Stimulated activated CD8-positive, alpha-beta memory T cell treated with anti-CD3 and anti-CD28 coated beads, Interleukin-2, amount 100 ng/mL, for 1 hour (primary cell): ENCODE data around the gene GLP2R.

Experiments
- DNase-seq, 2 donors: peaks; one replicate each; pipeline ENCODE4 v3.0.0-alpha.2; 2020; ENCODE audit warnings: low read depth in 2 of 2

GLP2R gene

GRCh38 chr17:9814337-9814945 is 11.3 kb upstream of the GLP2R start:
- no peak for DNase-seq

DNA sequence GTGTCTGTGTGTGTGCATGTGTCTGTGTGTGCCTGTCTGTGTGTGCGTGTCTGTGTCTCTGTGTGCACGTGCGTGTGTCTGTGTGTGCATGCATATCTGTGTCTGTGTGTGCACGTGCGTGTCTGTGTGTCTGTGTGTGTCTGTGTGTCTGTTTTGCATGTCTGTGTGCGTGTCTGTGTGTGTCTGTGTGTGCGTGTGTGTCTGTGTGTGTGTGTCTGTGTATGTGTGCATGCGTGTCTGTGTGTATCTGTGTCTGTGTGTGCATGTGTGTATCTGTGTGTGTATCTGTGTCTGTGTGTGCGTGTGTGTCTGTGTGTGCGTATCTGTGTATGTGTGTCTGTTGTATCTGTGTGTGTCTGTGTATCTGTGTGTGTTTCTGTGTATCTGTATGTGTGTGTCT is 9.3 kb upstream of the GLP2R start:
- DNase-seq = no peak

- DNase-seq = no peak
These were observed 8.6 kb upstream of the GLP2R start for GRCh38 chr17:9817086-9817485.

DNA sequence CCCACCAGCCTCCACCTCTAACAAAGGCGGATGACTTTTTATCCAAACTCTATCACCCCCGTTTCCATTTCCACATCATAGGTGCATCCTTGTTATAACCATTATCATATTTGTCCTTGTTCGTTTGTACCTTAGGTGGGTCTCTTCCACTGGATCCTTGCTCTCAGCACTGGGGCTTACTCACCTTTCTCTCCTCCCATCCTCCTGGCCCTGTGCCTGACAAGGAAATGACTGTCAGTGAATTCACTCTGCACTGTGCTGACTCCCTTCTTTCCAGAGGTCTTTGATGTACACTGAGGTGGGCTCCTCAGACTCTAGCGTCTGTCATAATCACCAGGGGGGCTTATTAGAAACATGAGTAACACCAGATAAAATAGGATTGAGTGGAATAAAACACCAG is 7.0 kb upstream of the GLP2R start:
- no peak for DNase-seq

- DNase-seq = no peak
These were observed 5.3 kb upstream of the GLP2R start for GRCh38 chr17:9820448-9820847.

- DNase-seq = no peak
These were observed 3.8 kb upstream of the GLP2R start, which contains the start of gene GSG1L2 for GRCh38 chr17:9821921-9822320. TSS of gene GSG1L2 (minus strand) at chr17:9822079. CDS start at chr17:9822071, 8 bp downstream.

DNA sequence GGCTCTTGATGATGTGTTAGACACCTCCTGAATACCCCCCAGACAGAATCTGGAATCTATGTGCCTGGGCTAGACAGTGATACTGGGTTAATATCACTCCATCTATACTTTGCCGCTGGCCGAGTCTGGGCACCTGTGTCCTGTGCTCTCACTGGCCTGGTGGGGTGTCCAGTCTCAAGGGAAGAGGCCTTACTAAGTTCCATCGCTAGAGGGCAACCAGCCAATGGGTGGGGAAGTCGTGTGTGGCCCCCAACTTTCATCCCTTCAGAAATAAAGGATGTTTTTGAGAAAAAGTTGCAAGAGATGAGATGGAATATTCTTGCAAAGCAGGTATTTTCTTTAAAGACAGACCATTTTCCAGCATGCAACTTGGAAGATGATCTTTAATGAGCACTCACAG is 1.6 kb upstream of the GLP2R start:
- no peak for DNase-seq

DNA sequence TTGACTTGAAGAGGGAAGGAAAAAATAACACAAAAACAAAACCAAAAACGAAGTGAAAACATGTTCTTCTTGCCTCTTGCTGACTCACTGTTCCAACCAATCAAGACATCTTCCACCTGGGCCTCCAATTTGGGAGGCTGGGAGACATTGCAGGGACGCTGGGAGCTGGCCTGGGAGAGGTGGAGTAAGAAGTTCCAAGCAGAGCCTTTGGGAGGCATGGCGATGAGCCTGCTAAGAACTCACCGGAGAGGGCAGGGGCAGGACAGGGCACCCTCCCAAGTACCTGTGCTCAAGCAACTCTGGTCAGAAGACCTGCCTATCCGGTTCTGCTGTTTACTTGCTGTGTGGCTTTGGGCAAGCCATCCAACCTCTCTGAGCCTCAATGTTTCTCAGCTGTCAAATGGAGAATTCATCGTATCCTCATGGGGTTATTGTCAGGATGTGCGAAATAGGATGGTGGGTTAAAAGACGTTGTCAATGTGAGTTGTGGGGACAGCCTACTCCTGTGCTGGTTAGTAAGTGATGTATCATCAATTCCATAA is 856 bp upstream of the GLP2R start:
- DNase-seq = no peak

DNA sequence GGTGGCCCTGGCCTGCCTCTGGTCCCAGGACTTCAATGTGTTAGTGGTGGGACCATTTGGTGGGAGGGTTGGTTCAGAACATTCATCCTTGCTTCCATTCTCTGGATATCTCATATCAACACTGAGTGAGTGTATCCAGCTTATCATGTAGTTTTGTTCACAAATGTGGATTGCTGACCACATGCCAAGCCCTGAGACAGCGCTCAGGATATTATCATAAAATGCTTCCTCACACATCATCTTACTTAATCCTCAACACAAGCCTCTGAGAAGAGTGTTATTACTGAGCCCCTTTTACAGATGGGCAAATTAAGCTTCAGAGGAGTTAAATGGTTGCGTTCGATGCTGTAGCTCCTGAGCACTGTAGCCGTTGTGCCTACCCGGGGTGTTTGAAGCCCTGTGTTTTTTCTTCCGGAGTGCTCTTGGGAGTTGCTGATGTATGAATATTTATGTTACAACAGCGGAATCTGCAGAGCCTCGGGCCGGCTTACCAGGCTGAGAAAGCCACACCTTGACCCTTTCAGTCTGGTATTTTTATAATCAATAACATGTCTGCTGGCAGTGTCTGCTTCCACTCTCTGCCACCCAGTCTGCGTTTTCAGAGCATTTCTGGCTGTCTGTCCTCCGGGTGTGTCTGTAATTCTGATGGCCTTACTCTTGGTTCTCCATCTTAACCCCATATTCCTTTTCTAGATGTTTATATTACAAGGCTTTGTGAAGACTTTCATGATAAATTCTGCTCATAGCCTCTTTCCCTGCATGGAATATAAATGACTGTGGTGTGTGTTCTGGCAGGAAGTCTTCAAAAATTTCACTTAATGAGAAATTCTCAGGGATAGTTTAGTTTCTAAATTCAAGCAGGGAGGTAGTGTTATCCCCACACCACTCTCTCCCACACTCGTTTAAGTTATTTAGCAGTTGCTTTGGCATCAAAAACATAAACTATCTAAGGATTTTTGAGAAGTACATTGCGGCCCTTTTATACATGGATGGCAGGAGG is 2.9 kb downstream of the GLP2R start:
- no peak for DNase-seq

- no peak for DNase-seq
These were observed 3.6 kb downstream of the GLP2R start for GRCh38 chr17:9829343-9829742.

GRCh38 chr17:9830711-9831110 is 5.0 kb downstream of the GLP2R start:
- no peak for DNase-seq

GRCh38 chr17:9833922-9834321 is 8.2 kb downstream of the GLP2R start:
- no peak for DNase-seq

DNA sequence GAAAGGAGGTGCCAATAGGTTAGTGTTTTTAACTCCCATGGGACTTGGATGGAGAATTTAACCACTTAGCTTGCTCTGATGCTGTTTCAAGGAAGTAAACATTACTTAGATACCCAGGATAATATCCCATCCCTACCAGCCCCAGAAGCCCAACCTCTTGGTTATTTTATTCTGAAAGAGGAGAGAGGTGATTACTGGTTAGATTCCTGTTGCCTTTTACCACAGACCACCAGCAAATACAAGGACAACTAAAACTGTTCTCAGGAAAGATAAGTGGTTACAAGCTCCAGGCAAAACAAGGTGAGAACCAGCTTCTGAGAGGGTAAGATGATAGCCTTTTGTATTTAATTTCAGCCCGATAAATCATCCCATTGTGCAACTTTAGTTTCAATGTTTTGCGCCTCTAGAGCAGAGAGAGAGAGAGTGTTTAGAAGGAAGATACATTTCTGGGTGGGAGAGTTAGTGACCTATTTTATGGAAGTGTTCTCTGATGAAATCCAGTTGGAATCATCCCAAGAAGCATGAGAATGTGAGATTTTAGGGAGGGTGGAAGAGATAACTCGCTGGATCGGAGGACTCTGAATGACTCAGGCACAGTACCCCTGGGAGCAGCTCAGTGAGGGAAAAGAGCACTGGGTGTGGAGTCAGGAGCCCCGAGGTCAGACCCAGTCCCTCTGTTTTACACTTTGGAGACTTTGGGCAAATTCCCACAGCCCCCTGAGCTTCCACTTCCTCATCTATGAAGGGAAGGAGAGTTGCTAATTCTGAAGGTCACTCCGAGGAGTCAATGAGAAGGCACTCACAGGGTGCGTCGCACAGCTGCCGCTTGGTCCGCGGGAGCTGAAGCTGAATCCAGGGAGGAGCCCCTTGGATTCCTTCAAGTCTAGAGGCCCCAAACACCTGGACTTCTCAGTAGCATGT is 12.1 kb downstream of the GLP2R start:
- no peak for DNase-seq

DNA sequence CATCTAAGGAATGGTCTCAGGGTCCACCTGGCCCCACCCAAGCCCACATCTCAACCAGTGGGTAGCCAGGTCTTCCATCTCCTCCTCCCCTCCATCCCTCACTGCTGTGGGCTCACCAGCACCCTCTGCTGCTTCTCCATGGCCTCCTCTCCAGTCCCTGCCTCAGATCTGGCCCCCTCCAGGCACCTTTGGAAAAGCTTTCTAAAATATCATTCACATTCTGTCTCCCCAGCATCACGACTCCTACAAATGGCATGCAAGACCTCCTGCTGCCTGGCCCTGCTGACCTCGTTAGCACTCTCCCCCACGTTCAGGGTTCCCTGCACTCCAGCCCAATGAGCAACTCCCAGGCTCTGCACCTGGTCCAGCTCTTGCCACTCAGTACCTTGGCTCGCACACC is 13.7 kb downstream of the GLP2R start:
- DNase-seq = no peak

GRCh38 chr17:9842057-9842758 is 16.5 kb downstream of the GLP2R start:
- no peak for DNase-seq

DNA sequence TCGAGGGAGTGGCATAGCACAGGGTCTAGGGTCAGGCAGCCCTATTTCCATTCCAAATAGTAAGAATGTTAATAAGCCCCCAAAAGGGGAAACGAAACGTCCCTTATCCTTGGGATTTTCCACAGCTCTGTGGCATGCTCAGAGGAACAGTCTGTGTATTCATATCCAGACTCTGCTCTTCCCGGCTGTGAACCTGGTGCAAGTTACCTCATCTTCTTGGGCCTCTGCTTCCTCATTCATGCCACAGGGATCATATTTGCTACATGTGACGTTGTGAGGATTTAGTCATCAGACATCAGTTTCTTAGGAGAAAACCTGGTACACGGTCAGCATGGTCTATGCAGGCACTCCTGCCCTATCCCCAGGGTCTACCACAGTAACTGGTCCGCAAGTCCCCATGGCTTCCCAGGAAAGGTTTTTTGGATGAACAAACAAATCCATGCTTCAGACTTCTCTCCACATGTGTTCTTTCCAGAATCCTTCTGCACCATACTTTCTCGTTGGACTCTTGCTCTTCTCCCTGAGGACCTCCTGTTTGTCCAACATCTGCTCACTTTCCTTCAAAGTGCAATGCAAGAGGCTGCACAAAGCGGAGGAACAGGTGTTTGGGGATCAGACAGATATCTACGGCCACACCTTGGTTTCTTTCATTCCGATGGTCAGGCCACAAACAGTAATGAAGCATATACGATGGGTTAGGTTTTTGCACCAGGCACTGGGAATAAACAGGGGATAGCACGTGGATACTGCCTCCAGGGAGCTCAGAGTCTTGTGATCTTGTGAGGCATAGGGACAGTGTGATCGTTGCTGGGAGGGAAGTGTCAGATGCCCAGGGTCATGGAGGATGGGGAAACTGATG is 17.7 kb downstream of the GLP2R start:
- no peak for DNase-seq

DNA sequence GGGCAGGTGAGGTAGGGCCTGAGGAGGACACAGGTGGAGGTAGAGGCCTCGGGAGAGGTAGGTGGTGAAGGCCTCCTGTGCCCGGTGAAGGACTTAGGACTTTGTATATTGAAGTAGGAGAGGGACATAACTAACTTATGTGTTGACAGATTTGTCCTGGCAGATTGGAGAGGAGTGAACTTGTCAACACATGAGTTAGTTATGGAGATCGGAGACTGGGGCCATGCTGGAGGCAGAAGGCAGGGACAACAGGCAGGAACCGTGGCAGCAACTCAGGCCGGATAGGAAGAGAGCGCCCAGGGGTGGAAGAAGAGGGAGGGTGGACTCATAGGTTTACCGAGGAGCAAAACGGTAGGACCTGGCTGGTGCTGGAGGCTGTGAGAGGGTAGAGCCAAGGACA is 18.4 kb downstream of the GLP2R start:
- no peak for DNase-seq

- DNase-seq = no peak
These were observed 19.6 kb downstream of the GLP2R start for GRCh38 chr17:9845306-9845705.

GRCh38 chr17:9850151-9850550 is 24.4 kb downstream of the GLP2R start:
- no peak for DNase-seq

GRCh38 chr17:9854255-9854654 is 28.5 kb downstream of the GLP2R start:
- DNase-seq = no peak
